Measurements from ENCODE around the gene CILP. TPM values are rescaled to one million over a fixed set of nuclear protein-coding genes. Genes with fewer than 3 reads are reported as not detected.

Gene CILP
- total and polyA plus RNA-seq, 2 experiments from 2014 or later, result 0.03 TPM; not detected in 1

GRCh38 chr15:65192016-65192415 is 19.3 kb downstream of the CILP start:
- Histone ChIP-seq H3K9me2 (ENCODE audit: insufficient read depth) (no peaks in the 10 kb centered on the region), H3K27me3 (ENCODE audit: insufficient read depth) (no peaks in the 10 kb centered on the region), H3F3A (replicated peaks; ENCODE audit: low read depth) (no peaks in the 10 kb centered on the region), H3K4me1 (ENCODE audit: insufficient read depth) (no peaks in the 10 kb centered on the region), H3K36me3 (ENCODE audit: insufficient read depth) (no peaks in the 10 kb centered on the region), H4K20me1 (replicated peaks; ENCODE audit: insufficient read depth) (no peaks in the 10 kb centered on the region), H3K27ac (ENCODE audit: low read depth) (no peak overlapping the region), H3K79me2 (replicated peaks; ENCODE audit: insufficient read depth) (no peaks in the 10 kb centered on the region), H2AFZ (no peak overlapping the region), H3K4me2 (no peak overlapping the region), H3K4me3 (no peak overlapping the region)
- DNase-seq (ENCODE audit: low spot score) (peak; percentile 32), ATAC-seq (no peak)
- Mint-ChIP-seq H3K27ac (no peak overlapping the region), H3K36me3 (ENCODE audit: low read depth) (no peaks in the 10 kb centered on the region), H3K4me3 (no peak overlapping the region), H3K9me3 (no peaks in the 10 kb centered on the region; the same call in 2 of the 3 replicates), H3K27me3 (ENCODE audit: insufficient read depth, low read depth, poor library complexity) (no peaks in the 10 kb centered on the region), H3K4me1 (peaks cover 9% of the 10 kb centered on the region; the same call in 2 of the 3 replicates)
- TF ChIP-seq CTCF (conservative IDR thresholded peaks at IDR 0.05; ENCODE audit: low read depth in 2 of 2), result no peak
- TF ChIP-seq POLR2AphosphoS5 (IDR thresholded peaks at IDR 0.05; ENCODE audit: low read depth), result no peak
- TF ChIP-seq REST (IDR thresholded peaks at IDR 0.05; ENCODE audit: unreplicated experiment), result no peak
- no peak for TF ChIP-seq ETS1 (IDR thresholded peaks at IDR 0.05)
- no peak for TF ChIP-seq ZNF462 (CRISPR knock-in tag; IDR thresholded peaks at IDR 0.05)
- no peak for TF ChIP-seq JUNB (IDR thresholded peaks at IDR 0.05; ENCODE audit: unreplicated experiment)
- no peak for TF ChIP-seq EZH2phosphoT487 (IDR thresholded peaks at IDR 0.05; ENCODE audit: unreplicated experiment)
- TF ChIP-seq STAT1 (IDR thresholded peaks at IDR 0.05; ENCODE audit: unreplicated experiment), result no peak
- TF ChIP-seq ZNF331 (CRISPR knock-in tag; IDR thresholded peaks at IDR 0.05; ENCODE audit: low read depth), result no peak
- no peak for TF ChIP-seq ZNF114 (CRISPR knock-in tag; IDR thresholded peaks at IDR 0.05)
- TF ChIP-seq CREB1 (CRISPR knock-in tag; IDR thresholded peaks at IDR 0.05; ENCODE audit: low read depth), result no peak
